Loucy (cell line): ENCODE data around the gene SNAI1.

Experiments
- H2AFZ ChIP-seq: fragments of 200-600 bp; sonication (generic); 2 replicates; pipeline ENCODE4 v1.6.0; 2016; ENCODE audit warnings: antibody characterized with exemption, mild to moderate bottlenecking, low read length, moderate library complexity
- H3F3A ChIP-seq: fragments of 200-600 bp; 2 replicates; pipeline ENCODE4 v1.6.0; 2016; ENCODE audit warnings: antibody characterized with exemption, low read depth, mild to moderate bottlenecking
- H3K27me3 ChIP-seq: fragments of 200-600 bp; sonication (generic); 2 replicates; pipeline ENCODE4 v1.6.1; 2014; ENCODE audit warnings: low read length, mild to moderate bottlenecking; ENCODE audit not compliant: insufficient read depth, poor library complexity, severe bottlenecking
- H3K36me3 ChIP-seq: fragments of 200-600 bp; sonication (generic); 2 replicates; pipeline ENCODE4 v1.6.1; 2016; ENCODE audit warnings: low read length; ENCODE audit not compliant: insufficient read depth
- H3K4me1 ChIP-seq: fragments of 200-600 bp; sonication (generic); 2 replicates; pipeline ENCODE4 v1.5.1; 2014; ENCODE audit warnings: low read length, mild to moderate bottlenecking; ENCODE audit not compliant: insufficient read depth, poor library complexity, severe bottlenecking
- H3K4me2 ChIP-seq: fragments of 200-600 bp; sonication (generic); 2 replicates; pipeline ENCODE4 v1.6.0; 2014; ENCODE audit warnings: antibody characterized with exemption, low read length, low read depth, mild to moderate bottlenecking; ENCODE audit not compliant: poor library complexity, severe bottlenecking
- H3K4me3 ChIP-seq: fragments of 200-600 bp; sonication (generic); 2 replicates; pipeline ENCODE4 v1.5.1; 2014; ENCODE audit warnings: low read length, mild to moderate bottlenecking, mixed read lengths; ENCODE audit not compliant: poor library complexity, severe bottlenecking
- H3K79me2 ChIP-seq: fragments of 200-600 bp; sonication (generic); 2 replicates; pipeline ENCODE4 v1.6.1; 2014; ENCODE audit warnings: low read length; ENCODE audit not compliant: insufficient read depth
- H3K9ac ChIP-seq: fragments of 200-600 bp; sonication (generic); 2 replicates; pipeline ENCODE4 v1.6.0; 2014; ENCODE audit warnings: mild to moderate bottlenecking, low read depth, low read length, moderate library complexity; ENCODE audit not compliant: poor library complexity, severe bottlenecking
- H3K9me2 ChIP-seq: fragments of 200-600 bp; sonication (generic); replicated peaks from 2 replicates; pipeline ENCODE4 v1.6.1; 2016; ENCODE audit warnings: low read depth, low read length, mixed read lengths
- H3K9me3 ChIP-seq: fragments of 200-600 bp; sonication (generic); 2 replicates; pipeline ENCODE4 v1.6.1; 2014; ENCODE audit warnings: mild to moderate bottlenecking, antibody characterized with exemption, low read length, low read depth; ENCODE audit not compliant: insufficient read depth
- H4K20me1 ChIP-seq: fragments of 200-600 bp; sonication (generic); 2 replicates; pipeline ENCODE4 v1.6.0; 2014; ENCODE audit warnings: antibody characterized with exemption, low read length, mild to moderate bottlenecking; ENCODE audit not compliant: insufficient read depth, poor library complexity, severe bottlenecking
- CTCF ChIP-seq: fragments of 200-600 bp; sonication (generic); conservative IDR thresholded peaks from 2 replicates; pipeline ENCODE4 v1.5.1; 2014; ENCODE audit warnings: mild to moderate bottlenecking, antibody characterized with exemption, low read length
- EZH2phosphoT487 ChIP-seq: fragments of 200-600 bp; IDR thresholded peaks from 2 replicates; pipeline ENCODE4 v1.6.1; 2018; ENCODE audit warnings: antibody characterized with exemption, mild to moderate bottlenecking, moderate library complexity, borderline replicate concordance

The SNAI1 gene

DNA sequence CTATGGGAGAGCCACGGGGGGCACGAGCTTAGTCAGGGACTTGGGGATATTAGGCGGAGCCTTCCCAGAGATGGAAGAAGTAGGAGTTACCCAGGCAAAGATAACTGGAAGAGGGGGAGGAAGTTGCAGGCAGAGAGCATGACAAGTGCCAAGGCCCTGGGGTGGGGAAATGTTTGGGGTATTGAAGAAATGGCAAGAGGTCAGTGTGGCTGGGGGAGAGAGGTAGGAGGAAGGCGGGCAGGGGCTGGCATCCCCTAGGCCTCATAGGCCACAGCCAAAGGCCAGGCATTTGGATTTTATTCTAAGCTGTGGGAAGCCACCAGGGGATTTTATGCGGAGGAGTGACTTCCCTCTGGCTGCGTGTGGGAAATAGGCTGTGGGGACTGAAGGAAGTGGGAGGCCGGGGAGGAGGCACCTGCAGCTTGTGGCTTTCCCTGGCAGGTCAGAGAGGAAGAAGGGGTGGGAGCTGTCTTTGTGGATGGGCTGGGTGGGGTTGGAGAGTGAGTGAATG, 22.7 kb downstream of the SNAI1 start:
- TF ChIP-seq EZH2phosphoT487: no peak
- no peak for TF ChIP-seq CTCF
- H3K4me2 ChIP-seq: no peak overlapping the region
- H3K36me3 ChIP-seq: no peaks in the 10 kb centered on the region

GRCh38 chr20:50007369-50007768, 24.6 kb downstream of the SNAI1 start:
- no peak overlapping the region for H3K4me3 ChIP-seq
- no peaks in the 10 kb centered on the region for H3K36me3 ChIP-seq
- TF ChIP-seq EZH2phosphoT487: no peak
- no peak for TF ChIP-seq CTCF
- H3K9ac ChIP-seq: no peak overlapping the region
- no peaks in the 10 kb centered on the region for H3F3A ChIP-seq
- H3K79me2 ChIP-seq: no peaks in the 10 kb centered on the region
- no peak overlapping the region for H2AFZ ChIP-seq
- H3K27me3 ChIP-seq: no peaks in the 10 kb centered on the region
- H3K4me2 ChIP-seq: no peak overlapping the region
- no peaks in the 10 kb centered on the region for H3K9me3 ChIP-seq
- peaks cover 14% of the 10 kb centered on the region for H3K4me1 ChIP-seq
- H3K9me2 ChIP-seq: no peaks in the 10 kb centered on the region
- H4K20me1 ChIP-seq: no peaks in the 10 kb centered on the region

More for the DNA sequence above, 22.7 kb downstream of the SNAI1 start:
- H3F3A ChIP-seq: no peaks in the 10 kb centered on the region
- no peaks in the 10 kb centered on the region for H3K9me3 ChIP-seq
- H2AFZ ChIP-seq: no peak overlapping the region
- no peaks in the 10 kb centered on the region for H3K9me2 ChIP-seq
- no peaks in the 10 kb centered on the region for H3K79me2 ChIP-seq
- H3K27me3 ChIP-seq: no peaks in the 10 kb centered on the region
- H3K9ac ChIP-seq: no peak overlapping the region
- H3K4me3 ChIP-seq: no peak overlapping the region
- H4K20me1 ChIP-seq: no peaks in the 10 kb centered on the region
- peaks cover 12% of the 10 kb centered on the region for H3K4me1 ChIP-seq

- Histone ChIP-seq H3K9me3 (no peaks in the 10 kb centered on the region), H2AFZ (no peak overlapping the region), H3K4me3 (no peak overlapping the region), H4K20me1 (no peaks in the 10 kb centered on the region), H3K36me3 (no peaks in the 10 kb centered on the region), H3K27me3 (no peaks in the 10 kb centered on the region), H3K79me2 (no peaks in the 10 kb centered on the region), H3K9ac (no peak overlapping the region), H3K4me2 (no peak overlapping the region), H3F3A (no peaks in the 10 kb centered on the region), H3K4me1 (peaks cover 20% of the 10 kb centered on the region), H3K9me2 (no peaks in the 10 kb centered on the region)
- no peak for TF ChIP-seq EZH2phosphoT487
- no peak for TF ChIP-seq CTCF
These were observed 25.2 kb downstream of the SNAI1 start for GRCh38 chr20:50008007-50008406.
